Mesothelial cell of epicardium (in vitro differentiated cells): ENCODE data around the gene DDX39A. TPM values are rescaled to one million over a fixed set of nuclear protein-coding genes. Genes with fewer than 3 reads are reported as not detected.
A peak's percentile ranks its signal among the peaks of the same experiment; 100 is the strongest.

Experiments
- DNase-seq, 2 experiments: peaks; one replicate each; pipeline ENCODE4 v3.0.0; 2021; ENCODE audit warnings: low spot score in 2 of 2; ENCODE audit not compliant: unreplicated experiment in 2 of 2
- H3K27ac Mint-ChIP-seq: 2 replicates; pipeline ENCODE4 v1.8.0; 2021; ENCODE audit warnings: mixed read lengths
- H3K27me3 Mint-ChIP-seq: 2 replicates; pipeline ENCODE4 v1.8.0; 2021; ENCODE audit warnings: low read depth, mixed read lengths
- H3K36me3 Mint-ChIP-seq: 2 replicates; pipeline ENCODE4 v1.8.0; 2021; ENCODE audit warnings: mixed read lengths
- H3K4me1 Mint-ChIP-seq: 2 replicates; pipeline ENCODE4 v1.8.0; 2021; ENCODE audit warnings: mixed read lengths
- H3K4me3 Mint-ChIP-seq: 2 replicates; pipeline ENCODE4 v1.8.0; 2021; ENCODE audit warnings: mild to moderate bottlenecking, moderate library complexity, mixed read lengths
- H3K9me3 Mint-ChIP-seq: 2 replicates; pipeline ENCODE4 v1.8.0; 2021; ENCODE audit warnings: mixed read lengths
- CTCF ChIP-seq: fragments of 200-600 bp; sonication (generic); IDR thresholded peaks from one replicate; pipeline ENCODE4 v1.5.0; 2021; ENCODE audit warnings: antibody characterized with exemption; ENCODE audit not compliant: unreplicated experiment
- total RNA-seq: library from RNA; stranded (reverse); gene quantifications from 3 replicates; pipeline ENCODE4 v1.2.1, GENCODE V29; 2021

Gene DDX39A
- total RNA-seq, 1 donor from 2014 or later = 68.6 TPM

GRCh38 chr19:14443632-14444216 is 24.6 kb upstream of the DDX39A start:
- no peak for TF ChIP-seq CTCF
- Mint-ChIP-seq H3K4me1 (peaks cover 12% of the 10 kb centered on the region), H3K27me3 (no peaks in the 10 kb centered on the region), H3K9me3 (no peaks in the 10 kb centered on the region), H3K36me3 (peaks cover 37% of the 10 kb centered on the region), H3K27ac (no peak overlapping the region), H3K4me3 (no peak overlapping the region)
- no peak for DNase-seq

GRCh38 chr19:14442891-14443631 is 23.9 kb upstream of the DDX39A start:
- TF ChIP-seq CTCF = no peak
- peaks cover 12% of the 10 kb centered on the region for H3K4me1 Mint-ChIP-seq
- no peak overlapping the region for H3K27ac Mint-ChIP-seq
- H3K36me3 Mint-ChIP-seq = peaks cover 33% of the 10 kb centered on the region
- DNase-seq = no peak
- no peaks in the 10 kb centered on the region for H3K27me3 Mint-ChIP-seq
- no peak overlapping the region for H3K4me3 Mint-ChIP-seq
- H3K9me3 Mint-ChIP-seq = no peaks in the 10 kb centered on the region

GRCh38 chr19:14441041-14441938 is 22.1 kb upstream of the DDX39A start:
- Mint-ChIP-seq H3K36me3 (peaks cover 24% of the 10 kb centered on the region), H3K4me3 (no peak overlapping the region), H3K4me1 (peaks cover 12% of the 10 kb centered on the region), H3K9me3 (no peaks in the 10 kb centered on the region), H3K27ac (no peak overlapping the region), H3K27me3 (no peaks in the 10 kb centered on the region)
- no peak for TF ChIP-seq CTCF
- DNase-seq = no peak

- no peak for DNase-seq
- Mint-ChIP-seq H3K9me3 (no peaks in the 10 kb centered on the region), H3K4me1 (peaks cover 15% of the 10 kb centered on the region), H3K27me3 (no peaks in the 10 kb centered on the region), H3K4me3 (no peak overlapping the region), H3K27ac (peak overlapping the region; percentile 53), H3K36me3 (peaks cover 20% of the 10 kb centered on the region)
- no peak for TF ChIP-seq CTCF
Observed at GRCh38 chr19:14440049-14440448, 20.9 kb upstream of the DDX39A start.

- Mint-ChIP-seq H3K36me3 (peaks cover 15% of the 10 kb centered on the region), H3K9me3 (no peaks in the 10 kb centered on the region), H3K27me3 (no peaks in the 10 kb centered on the region), H3K4me1 (peaks cover 24% of the 10 kb centered on the region), H3K4me3 (no peak overlapping the region), H3K27ac (peak overlapping the region; percentile 47)
- no peak for DNase-seq
- TF ChIP-seq CTCF = no peak
Observed at GRCh38 chr19:14439014-14439413, 19.9 kb upstream of the DDX39A start.
